ENCODE data around the gene ZNF436.

- TF ChIP-seq ARNTL (CRISPR knock-in tag; IDR thresholded peaks at IDR 0.05; ENCODE audit: borderline replicate concordance, low read depth) (no peak), ZFP30 (CRISPR knock-in tag; IDR thresholded peaks at IDR 0.05) (no peak), ISL1 (CRISPR knock-in tag; IDR thresholded peaks at IDR 0.05) (no peak), PATZ1 (CRISPR knock-in tag; IDR thresholded peaks at IDR 0.05; ENCODE audit: borderline replicate concordance) (no peak), GLIS3 (CRISPR knock-in tag; IDR thresholded peaks at IDR 0.05) (no peak), TCF4 (CRISPR knock-in tag; IDR thresholded peaks at IDR 0.05; ENCODE audit: borderline replicate concordance) (no peak), ZNF70 (CRISPR knock-in tag; IDR thresholded peaks at IDR 0.05) (no peak), RARB (CRISPR knock-in tag; IDR thresholded peaks at IDR 0.05) (no peak)
Measured at GRCh38 chr1:23399229-23399628, 29.6 kb upstream of the ZNF436 start.

Data from SK-N-SH treated with all-trans-retinoic acid at 6 μM for 48 hours (cell line).